ENCODE measurements around the gene PLXNB2.

DNA sequence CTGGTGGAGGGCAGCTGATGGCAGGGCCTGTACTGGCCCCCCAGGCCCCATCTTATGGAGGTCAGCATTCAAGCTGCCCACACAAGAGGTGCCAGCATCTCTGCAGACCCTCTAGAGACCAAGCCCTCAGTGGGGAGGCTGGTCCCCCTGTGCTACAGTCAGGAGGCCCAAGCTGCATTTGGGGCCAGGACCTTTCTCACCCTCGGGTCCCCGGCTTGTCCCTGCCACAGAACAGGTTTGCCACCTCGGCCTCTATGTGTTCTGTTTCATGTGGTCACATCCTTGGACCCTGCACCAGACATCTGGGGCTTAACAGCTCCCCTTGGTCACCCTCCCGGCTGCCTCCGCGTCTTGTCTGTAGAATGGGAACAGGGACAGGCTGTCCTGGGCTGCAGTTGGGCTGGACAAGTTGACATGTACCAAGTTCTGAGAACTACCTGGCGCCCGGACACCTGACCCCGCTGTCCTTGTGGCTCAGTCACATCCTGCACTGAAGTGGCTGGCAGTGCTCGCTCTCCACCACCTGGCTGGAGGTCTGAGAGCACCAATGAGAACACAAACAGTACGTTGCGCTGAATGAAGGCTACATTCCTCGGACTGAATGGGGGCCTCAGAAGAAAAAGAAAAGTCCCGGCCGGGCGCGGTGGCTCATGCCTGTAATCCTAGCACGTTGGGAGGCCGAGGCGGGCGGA lies 2.7 kb upstream of the PLXNB2 start:
- TF ChIP-seq CTCF (conservative IDR thresholded peaks at IDR 0.05; ENCODE audit: low read depth, low read length), result no peak
- TF ChIP-seq EZH2 (IDR thresholded peaks at IDR 0.05; ENCODE audit: borderline replicate concordance, low read depth, low read length, poor library complexity, severe bottlenecking), result no peak

Measured in A673 (cell line).